T-helper 2 cell treated with Interferon-gamma antibody and Interleukin-4, amounts not matched to agents 5 μg/mL and 100 μg/mL, for 36 hours (primary cell): ENCODE results near the gene EML3.

Experiments
- DNase-seq: peaks from one replicate; pipeline ENCODE4 v3.0.0; 2021; ENCODE audit warnings: low spot score
- H3K27ac Mint-ChIP-seq: one replicate; pipeline ENCODE4 v1.8.0; 2021; ENCODE audit warnings: mild to moderate bottlenecking, mixed read lengths
- H3K27me3 Mint-ChIP-seq: one replicate; pipeline ENCODE4 v1.8.0; 2021; ENCODE audit warnings: low read depth, mixed read lengths
- H3K36me3 Mint-ChIP-seq: one replicate; pipeline ENCODE4 v1.8.0; 2021; ENCODE audit warnings: low read depth, mixed read lengths
- H3K4me1 Mint-ChIP-seq: one replicate; pipeline ENCODE4 v1.8.0; 2021; ENCODE audit warnings: low read depth, mixed read lengths
- H3K4me3 Mint-ChIP-seq: one replicate; pipeline ENCODE4 v1.8.0; 2022; ENCODE audit warnings: mild to moderate bottlenecking, moderate library complexity, mixed read lengths
- H3K9me3 Mint-ChIP-seq: one replicate; pipeline ENCODE4 v1.8.0; 2021; ENCODE audit warnings: mixed read lengths

Gene EML3

GRCh38 chr11:62610814-62611704, 1.5 kb downstream of the EML3 start:
- peak overlapping the region; percentile 88 for H3K4me3 Mint-ChIP-seq
- peak overlapping the region; percentile 88 for H3K27ac Mint-ChIP-seq
- H3K36me3 Mint-ChIP-seq = peaks cover 33% of the 10 kb centered on the region
- peaks cover 31% of the 10 kb centered on the region for H3K4me1 Mint-ChIP-seq
- H3K9me3 Mint-ChIP-seq = no peaks in the 10 kb centered on the region
- no peak for DNase-seq
- no peaks in the 10 kb centered on the region for H3K27me3 Mint-ChIP-seq

- H3K36me3 Mint-ChIP-seq = peaks cover 34% of the 10 kb centered on the region
- peak overlapping the region; percentile 79 for H3K4me3 Mint-ChIP-seq
- peak overlapping the region; percentile 88 for H3K27ac Mint-ChIP-seq
- H3K9me3 Mint-ChIP-seq = no peaks in the 10 kb centered on the region
- DNase-seq = no peak
- H3K4me1 Mint-ChIP-seq = peaks cover 31% of the 10 kb centered on the region
- no peaks in the 10 kb centered on the region for H3K27me3 Mint-ChIP-seq
These were observed 2.2 kb downstream of the EML3 start for GRCh38 chr11:62610403-62610802.

GRCh38 chr11:62608776-62609175, 3.8 kb downstream of the EML3 start:
- peaks cover 23% of the 10 kb centered on the region for H3K4me1 Mint-ChIP-seq
- peak overlapping the region; percentile 62 for H3K27ac Mint-ChIP-seq
- H3K36me3 Mint-ChIP-seq = peaks cover 42% of the 10 kb centered on the region
- no peak for DNase-seq
- no peaks in the 10 kb centered on the region for H3K9me3 Mint-ChIP-seq
- H3K27me3 Mint-ChIP-seq = no peaks in the 10 kb centered on the region
- peak overlapping the region; percentile 21 for H3K4me3 Mint-ChIP-seq

GRCh38 chr11:62607714-62608113, 4.9 kb downstream of the EML3 start:
- no peaks in the 10 kb centered on the region for H3K9me3 Mint-ChIP-seq
- no peak overlapping the region for H3K4me3 Mint-ChIP-seq
- H3K4me1 Mint-ChIP-seq = peaks cover 27% of the 10 kb centered on the region
- H3K36me3 Mint-ChIP-seq = peaks cover 51% of the 10 kb centered on the region
- H3K27ac Mint-ChIP-seq = peak overlapping the region; percentile 27
- no peak for DNase-seq
- no peaks in the 10 kb centered on the region for H3K27me3 Mint-ChIP-seq

GRCh38 chr11:62605902-62606301, 6.7 kb downstream of the EML3 start:
- H3K4me1 Mint-ChIP-seq = peaks cover 26% of the 10 kb centered on the region
- H3K27me3 Mint-ChIP-seq = no peaks in the 10 kb centered on the region
- H3K4me3 Mint-ChIP-seq = no peak overlapping the region
- H3K36me3 Mint-ChIP-seq = peaks cover 55% of the 10 kb centered on the region
- no peaks in the 10 kb centered on the region for H3K9me3 Mint-ChIP-seq
- DNase-seq = no peak
- no peak overlapping the region for H3K27ac Mint-ChIP-seq

- no peak for DNase-seq
- Mint-ChIP-seq H3K36me3 (peaks cover 56% of the 10 kb centered on the region), H3K9me3 (no peaks in the 10 kb centered on the region), H3K4me3 (no peak overlapping the region), H3K4me1 (peaks cover 23% of the 10 kb centered on the region), H3K27me3 (no peaks in the 10 kb centered on the region), H3K27ac (no peak overlapping the region)
These were observed 7.1 kb downstream of the EML3 start for GRCh38 chr11:62605467-62605866.

GRCh38 chr11:62604460-62605120, 8.0 kb downstream of the EML3 start:
- no peaks in the 10 kb centered on the region for H3K27me3 Mint-ChIP-seq
- H3K4me1 Mint-ChIP-seq = peaks cover 24% of the 10 kb centered on the region

GRCh38 chr11:62603776-62604299, 8.7 kb downstream of the EML3 start:
- Mint-ChIP-seq H3K4me3 (peak overlapping the region; percentile 67), H3K9me3 (no peaks in the 10 kb centered on the region), H3K4me1 (peaks cover 28% of the 10 kb centered on the region), H3K27me3 (no peaks in the 10 kb centered on the region), H3K27ac (peak overlapping the region; percentile 61), H3K36me3 (peaks cover 58% of the 10 kb centered on the region)
- no peak for DNase-seq

More at GRCh38 chr11:62604460-62605120, 8.0 kb downstream of the EML3 start:
- Mint-ChIP-seq H3K9me3 (no peaks in the 10 kb centered on the region), H3K4me3 (no peak overlapping the region), H3K27ac (peak overlapping the region; percentile 61), H3K36me3 (peaks cover 58% of the 10 kb centered on the region)
- no peak for DNase-seq

GRCh38 chr11:62603072-62603408, 9.5 kb downstream of the EML3 start:
- Mint-ChIP-seq H3K9me3 (no peaks in the 10 kb centered on the region), H3K4me3 (peak overlapping the region; percentile 67), H3K27me3 (no peaks in the 10 kb centered on the region), H3K27ac (peak overlapping the region; percentile 61), H3K4me1 (peaks cover 34% of the 10 kb centered on the region), H3K36me3 (peaks cover 63% of the 10 kb centered on the region)
- DNase-seq = no peak

- Mint-ChIP-seq H3K27ac (peak overlapping the region; percentile 92), H3K4me1 (peaks cover 34% of the 10 kb centered on the region), H3K27me3 (no peaks in the 10 kb centered on the region), H3K9me3 (no peaks in the 10 kb centered on the region), H3K36me3 (peaks cover 64% of the 10 kb centered on the region), H3K4me3 (peak overlapping the region; percentile 91)
- no peak for DNase-seq
These were observed 10.2 kb downstream of the EML3 start for GRCh38 chr11:62602141-62603071.

GRCh38 chr11:62601372-62602140, 11.0 kb downstream of the EML3 start, which contains the start of gene MTA2:
Gene MTA2 (minus strand): TSS chr11:62601865. CDS start chr11:62601450, 415 bp downstream.
- Mint-ChIP-seq H3K4me3 (peak within 1 kb of the TSS; percentile 91), H3K27ac (peak within 1 kb of the TSS; percentile 92), H3K4me1 (peaks cover 36% of the 10 kb centered on the region), H3K27me3 (no peaks in the 10 kb centered on the region), H3K36me3 (peaks cover 70% of the 10 kb centered on the region), H3K9me3 (no peaks in the 10 kb centered on the region)
- peak; percentile 99 for DNase-seq

GRCh38 chr11:62601122-62601371, 11.5 kb downstream of the EML3 start:
- peak overlapping the region; percentile 91 for H3K4me3 Mint-ChIP-seq
- DNase-seq = no peak
- peaks cover 71% of the 10 kb centered on the region for H3K36me3 Mint-ChIP-seq
- H3K27ac Mint-ChIP-seq = peak overlapping the region; percentile 92
- H3K4me1 Mint-ChIP-seq = peaks cover 36% of the 10 kb centered on the region
- H3K9me3 Mint-ChIP-seq = no peaks in the 10 kb centered on the region
- no peaks in the 10 kb centered on the region for H3K27me3 Mint-ChIP-seq
